ENCODE data around the gene LRIG1.

Gene LRIG1

DNA sequence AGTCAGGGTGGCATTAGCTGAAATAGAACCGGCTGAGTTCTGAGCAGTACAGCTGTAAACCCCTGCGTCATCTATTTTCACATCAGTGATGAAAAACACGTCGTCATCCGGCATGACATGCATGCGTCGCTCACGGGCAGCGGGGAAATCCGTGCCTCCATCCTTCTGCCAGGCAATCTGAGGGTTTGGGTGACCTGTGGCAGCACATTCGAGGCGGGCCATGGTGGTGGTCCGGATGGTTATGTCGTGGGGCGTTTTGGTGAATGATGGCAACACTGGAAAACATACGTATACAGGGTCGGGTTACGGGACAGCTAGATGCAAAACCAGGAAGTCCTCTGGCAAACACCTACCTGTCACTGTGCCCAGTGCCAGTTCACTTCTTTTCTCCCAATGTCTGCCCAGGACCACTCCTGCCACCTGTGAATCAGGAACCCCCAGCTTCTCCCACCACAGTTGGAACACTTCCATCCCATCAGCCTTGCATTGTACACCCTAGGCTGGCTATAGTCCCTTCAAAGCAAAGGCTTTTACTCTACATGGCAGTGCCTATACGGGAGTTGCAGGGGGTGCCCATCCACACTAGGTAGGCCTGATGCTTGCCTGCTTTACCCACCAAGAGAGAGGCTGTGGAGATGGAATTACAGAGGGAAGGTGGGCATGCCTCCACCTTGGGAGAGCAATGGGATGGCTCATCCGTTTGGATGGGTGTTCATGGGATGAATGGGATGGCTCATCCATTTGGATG, 116.7 kb downstream of the LRIG1 start:
- in situ Hi-C loops (cut with HindIII; ENCODE audit: low pct_ligation_motif_present, low pct_unique_long_range_greater_than_20kb, low sequenced_read_pairs): no loop called here
- no peak for DNase-seq

DNA sequence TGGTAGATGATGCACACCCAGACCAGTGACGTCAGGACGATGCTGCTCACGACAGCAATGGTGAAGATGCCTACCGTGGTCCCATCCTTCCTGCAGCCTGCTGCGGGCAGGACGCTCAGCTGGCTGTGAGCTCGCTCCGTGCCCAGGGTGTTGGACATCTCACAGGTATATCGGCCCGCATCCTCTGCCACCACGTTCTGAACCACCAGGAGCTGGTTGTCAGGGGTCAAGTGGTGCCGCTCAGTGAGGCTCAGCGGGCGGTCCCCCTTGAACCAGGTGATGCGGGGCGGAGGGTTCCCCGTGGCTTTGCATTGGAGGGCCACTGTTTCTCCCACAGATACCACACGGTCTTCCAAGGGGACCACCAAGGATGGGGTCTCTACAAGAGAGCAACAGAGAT, 117.8 kb downstream of the LRIG1 start:
- in situ Hi-C loops (cut with HindIII; ENCODE audit: low pct_ligation_motif_present, low pct_unique_long_range_greater_than_20kb, low sequenced_read_pairs): no loop called here
- DNase-seq: no peak

DNA sequence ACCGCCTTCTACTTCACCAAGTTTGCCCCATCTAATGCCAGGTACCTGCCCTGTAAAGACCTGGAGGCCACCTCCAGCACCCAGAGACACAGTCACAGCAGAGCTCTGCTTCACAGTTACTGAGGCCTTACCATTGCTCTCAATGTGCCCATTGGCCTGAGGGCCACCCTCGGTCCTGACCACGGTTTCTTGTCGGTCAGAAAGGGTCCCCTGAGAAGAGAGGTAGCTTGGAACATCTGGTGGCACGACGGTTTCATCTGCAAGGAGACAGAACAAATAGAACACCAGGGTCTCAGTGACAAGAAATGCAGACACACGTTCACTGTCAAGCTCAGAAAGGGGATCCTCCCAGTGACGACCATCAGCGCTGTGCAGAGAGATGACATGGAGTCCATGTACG, 118.7 kb downstream of the LRIG1 start:
- in situ Hi-C loops (cut with HindIII; ENCODE audit: low pct_ligation_motif_present, low pct_unique_long_range_greater_than_20kb, low sequenced_read_pairs): no loop called here
- DNase-seq: no peak

DNA sequence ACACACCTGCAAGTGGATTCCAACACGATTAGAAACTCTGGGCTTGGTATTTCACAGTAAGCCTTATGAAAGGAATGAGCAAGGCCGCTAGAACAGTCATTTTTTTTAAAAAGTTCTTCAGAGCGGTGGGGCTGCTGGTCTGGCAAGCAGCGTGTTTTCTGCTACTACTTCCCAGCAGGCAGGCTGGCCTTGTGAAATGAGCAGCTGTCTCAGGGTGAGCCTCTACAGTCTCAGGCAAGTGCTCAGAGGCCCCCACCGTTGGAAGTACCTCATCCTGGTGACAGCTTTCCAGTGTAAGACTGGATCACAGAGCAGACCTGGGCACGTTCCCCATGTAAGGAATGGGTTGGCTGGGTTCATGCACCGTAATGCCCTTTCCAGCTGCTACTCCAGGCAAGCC, 119.2 kb downstream of the LRIG1 start:
- DNase-seq: no peak
- in situ Hi-C loops (cut with HindIII; ENCODE audit: low pct_ligation_motif_present, low pct_unique_long_range_greater_than_20kb, low sequenced_read_pairs): no loop called here

GRCh38 chr3:66380200-66380932, 120.5 kb downstream of the LRIG1 start:
- no peak for DNase-seq
- in situ Hi-C loops (cut with HindIII; ENCODE audit: low pct_ligation_motif_present, low pct_unique_long_range_greater_than_20kb, low sequenced_read_pairs): no loop called here

DNA sequence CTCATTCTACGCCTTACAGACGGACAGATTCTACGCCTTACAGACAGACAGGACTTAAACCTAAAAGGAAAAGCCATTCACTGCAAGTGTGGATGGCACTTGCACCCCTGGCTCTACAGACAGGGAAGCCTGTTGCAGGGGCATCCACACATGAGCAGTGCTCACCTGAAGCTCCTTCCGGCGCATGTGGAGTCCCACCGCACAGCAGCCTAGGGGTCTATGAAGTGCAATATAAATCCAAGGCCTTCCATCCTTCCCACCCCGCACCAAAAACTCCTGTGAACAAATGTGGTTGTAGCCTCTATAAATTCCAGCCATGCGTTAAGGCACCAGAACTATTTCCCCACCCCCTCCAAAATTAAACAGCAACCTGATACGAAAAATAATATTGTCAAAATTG, 121.3 kb downstream of the LRIG1 start:
- in situ Hi-C loops (cut with HindIII; ENCODE audit: low pct_ligation_motif_present, low pct_unique_long_range_greater_than_20kb, low sequenced_read_pairs): no loop called here
- DNase-seq: no peak

- DNase-seq: peak; percentile 17
- in situ Hi-C loops (cut with HindIII; ENCODE audit: low pct_ligation_motif_present, low pct_unique_long_range_greater_than_20kb, low sequenced_read_pairs): no loop called here
Measured at GRCh38 chr3:66378256-66378655, 122.6 kb downstream of the LRIG1 start.

DNA sequence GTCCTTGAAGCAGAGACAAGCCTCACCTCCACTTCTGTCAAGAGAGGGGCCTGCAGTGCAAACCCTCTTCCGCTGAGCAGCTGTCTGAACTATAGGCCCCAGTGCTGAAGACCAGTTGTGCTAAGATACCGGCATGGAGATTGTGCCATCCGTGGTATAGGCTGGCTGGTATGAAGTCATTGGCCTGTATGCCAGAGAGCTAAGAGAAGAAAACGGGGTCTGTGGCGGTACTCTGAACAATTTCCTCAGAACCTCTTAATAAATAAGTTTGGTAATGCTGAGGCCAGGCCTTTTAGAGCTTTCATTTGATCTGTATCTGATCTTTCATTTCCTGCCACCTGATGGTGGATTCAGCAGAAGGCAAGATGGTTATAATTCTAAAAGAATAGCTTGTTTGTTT, 123.0 kb downstream of the LRIG1 start:
- in situ Hi-C loops (cut with HindIII; ENCODE audit: low pct_ligation_motif_present, low pct_unique_long_range_greater_than_20kb, low sequenced_read_pairs): no loop called here
- no peak for DNase-seq

GRCh38 chr3:66376568-66376967, 124.3 kb downstream of the LRIG1 start:
- in situ Hi-C loops (cut with HindIII; ENCODE audit: low pct_ligation_motif_present, low pct_unique_long_range_greater_than_20kb, low sequenced_read_pairs): no loop called here
- peak; percentile 53 for DNase-seq

DNA sequence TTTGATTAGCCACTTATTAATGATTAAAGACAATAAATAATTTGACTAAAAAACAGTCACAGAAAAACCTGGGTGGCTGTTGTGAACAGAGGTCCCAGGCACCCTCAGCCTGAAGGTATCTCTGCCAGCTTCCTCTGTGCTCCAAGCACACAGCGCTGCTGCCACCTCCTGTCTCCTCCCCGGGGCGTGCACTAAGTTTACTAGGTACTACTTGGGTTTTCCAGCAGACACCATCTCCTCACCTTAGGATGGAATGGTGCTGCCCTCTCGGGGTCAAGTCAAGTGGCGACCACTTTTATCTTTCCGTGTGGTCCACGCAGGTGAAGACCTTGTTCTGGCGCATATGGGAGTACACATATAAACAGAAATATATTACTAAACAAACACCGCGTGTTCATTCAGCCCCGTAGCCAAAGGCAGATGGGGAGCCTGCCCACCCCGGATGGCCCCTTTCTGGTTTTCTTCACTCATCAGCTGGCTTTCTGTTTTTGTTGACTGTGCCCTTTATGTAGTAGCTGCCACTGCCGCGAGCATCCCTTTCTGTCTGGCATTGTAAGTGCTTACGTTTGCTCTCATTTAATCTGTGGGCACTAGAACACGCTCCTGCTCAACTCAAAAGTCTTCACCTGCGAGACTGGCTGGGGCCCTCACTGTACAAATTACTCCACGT, 128.0 kb downstream of the LRIG1 start:
- in situ Hi-C loops (cut with HindIII; ENCODE audit: low pct_ligation_motif_present, low pct_unique_long_range_greater_than_20kb, low sequenced_read_pairs): no loop called here
- DNase-seq: peak; percentile 5

DNA sequence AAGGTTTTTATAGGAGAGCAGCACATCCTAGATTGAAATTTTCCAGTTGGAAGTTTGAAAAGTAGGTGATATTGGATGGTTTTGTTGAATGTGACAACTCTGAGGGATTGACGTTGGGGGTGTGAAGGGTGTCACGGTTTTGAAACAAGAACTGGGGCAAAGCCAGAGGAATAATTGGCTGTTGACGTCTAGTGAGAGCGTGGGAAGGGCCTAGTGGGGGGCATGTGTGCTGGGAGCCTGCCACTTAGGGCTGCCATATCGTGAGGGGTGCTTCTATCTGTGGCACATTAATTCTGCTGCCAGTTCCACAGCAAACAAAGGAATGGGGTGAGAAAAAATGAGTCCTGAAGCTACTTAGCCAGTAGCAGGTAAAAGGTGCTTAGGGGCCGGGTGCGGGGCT, 129.4 kb downstream of the LRIG1 start:
- in situ Hi-C loops (cut with HindIII; ENCODE audit: low pct_ligation_motif_present, low pct_unique_long_range_greater_than_20kb, low sequenced_read_pairs): no loop called here
- no peak for DNase-seq

DNA sequence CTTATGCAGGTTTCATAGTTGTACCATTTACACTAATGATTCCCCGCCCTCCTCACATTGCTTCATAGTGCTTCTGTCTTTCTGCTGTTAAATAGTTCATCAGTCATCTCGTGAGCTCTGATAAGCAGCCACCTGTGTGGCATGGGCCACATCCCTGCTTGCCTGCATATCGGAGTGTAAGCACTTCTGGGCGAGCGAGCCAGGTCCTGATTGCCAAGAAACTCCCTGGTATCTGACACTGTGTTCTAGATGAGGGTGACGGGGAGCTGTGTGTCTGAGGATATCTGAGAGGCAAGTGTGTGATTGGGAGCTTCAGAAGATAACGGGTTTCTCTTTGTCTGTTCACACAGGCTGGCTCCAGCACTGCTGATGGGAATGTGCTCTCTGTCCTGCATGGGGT, 130.6 kb downstream of the LRIG1 start:
- no peak for DNase-seq
- in situ Hi-C loops (cut with HindIII; ENCODE audit: low pct_ligation_motif_present, low pct_unique_long_range_greater_than_20kb, low sequenced_read_pairs): no loop called here

- no peak for DNase-seq
- in situ Hi-C loops (cut with HindIII; ENCODE audit: low pct_ligation_motif_present, low pct_unique_long_range_greater_than_20kb, low sequenced_read_pairs): no loop called here
Measured at GRCh38 chr3:66367979-66368378, 132.8 kb downstream of the LRIG1 start.

GRCh38 chr3:66366747-66367146, 134.1 kb downstream of the LRIG1 start:
- in situ Hi-C loops (cut with HindIII; ENCODE audit: low pct_ligation_motif_present, low pct_unique_long_range_greater_than_20kb, low sequenced_read_pairs): no loop called here
- no peak for DNase-seq

DNA sequence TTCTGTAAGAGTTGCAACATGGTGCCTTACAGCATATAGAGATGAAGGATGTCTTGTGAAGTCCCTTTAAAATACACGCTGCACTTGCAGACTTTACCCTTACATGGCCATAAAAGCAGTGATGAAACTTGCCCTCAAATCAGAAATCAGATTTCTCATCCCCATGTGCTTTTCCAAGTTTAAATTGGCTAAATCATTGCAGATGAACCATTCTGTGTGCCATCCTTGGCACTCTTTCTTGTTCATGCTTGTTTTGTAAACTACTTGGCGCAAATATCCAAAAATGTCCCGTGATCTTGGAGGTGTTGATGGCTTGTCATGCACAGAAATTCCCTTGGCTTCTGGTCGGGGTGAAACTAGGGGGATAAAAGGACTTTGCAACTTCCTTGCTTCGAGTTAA, 135.7 kb downstream of the LRIG1 start:
- in situ Hi-C loops (cut with HindIII; ENCODE audit: low pct_ligation_motif_present, low pct_unique_long_range_greater_than_20kb, low sequenced_read_pairs): no loop called here

GRCh38 chr3:66363148-66363547, 137.7 kb downstream of the LRIG1 start:
- no peak for DNase-seq
- in situ Hi-C loops (cut with HindIII; ENCODE audit: low pct_ligation_motif_present, low pct_unique_long_range_greater_than_20kb, low sequenced_read_pairs): no loop called here

More for the DNA sequence above, 135.7 kb downstream of the LRIG1 start:
- no peak for DNase-seq

DNA sequence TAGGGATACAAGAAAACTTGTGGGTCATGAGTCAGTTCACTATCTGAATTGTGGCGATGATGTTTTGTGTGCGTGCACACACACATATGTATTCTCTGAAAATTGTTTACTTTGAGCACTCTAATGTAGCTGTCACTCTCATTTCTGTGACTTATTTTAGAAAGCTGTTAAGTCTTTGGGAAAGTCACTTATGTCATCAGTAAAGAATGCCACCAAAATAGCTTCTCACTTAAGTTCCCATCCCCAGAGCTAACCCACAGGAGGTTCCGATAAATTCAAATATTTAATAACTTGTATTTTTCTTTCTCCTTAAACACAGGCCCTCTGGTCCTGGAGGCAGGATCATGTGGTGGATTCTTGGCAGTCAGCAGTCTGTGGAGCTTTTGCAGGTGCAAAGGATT, 138.3 kb downstream of the LRIG1 start:
- peak; percentile 22 for DNase-seq
- in situ Hi-C loops (cut with HindIII; ENCODE audit: low pct_ligation_motif_present, low pct_unique_long_range_greater_than_20kb, low sequenced_read_pairs): no loop called here

DNA sequence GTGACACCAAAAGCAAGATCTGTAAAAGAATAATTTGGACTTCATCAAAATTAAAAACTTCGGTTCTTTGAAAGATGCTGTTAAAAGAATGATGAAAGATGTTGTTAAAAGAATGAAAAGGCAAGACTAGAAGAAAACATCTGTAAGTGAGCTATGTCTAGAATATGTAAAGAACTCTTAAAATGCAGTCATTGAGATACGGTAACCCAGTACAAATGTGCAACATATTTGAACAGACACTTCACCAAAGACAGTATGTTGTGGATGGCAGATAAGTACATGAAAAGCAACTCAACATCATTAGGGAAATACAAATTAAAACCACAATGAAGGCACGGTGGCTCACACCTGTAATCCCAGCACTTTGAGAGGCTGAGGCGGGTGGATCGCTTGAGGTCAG, 139.5 kb downstream of the LRIG1 start:
- in situ Hi-C loops (cut with HindIII; ENCODE audit: low pct_ligation_motif_present, low pct_unique_long_range_greater_than_20kb, low sequenced_read_pairs): no loop called here
- no peak for DNase-seq

GRCh38 chr3:66355997-66356396, 144.8 kb downstream of the LRIG1 start:
- in situ Hi-C loops (cut with HindIII; ENCODE audit: low pct_ligation_motif_present, low pct_unique_long_range_greater_than_20kb, low sequenced_read_pairs): no loop called here
- no peak for DNase-seq

GRCh38 chr3:66355394-66355793, 145.4 kb downstream of the LRIG1 start:
- in situ Hi-C loops (cut with HindIII; ENCODE audit: low pct_ligation_motif_present, low pct_unique_long_range_greater_than_20kb, low sequenced_read_pairs): no loop called here

More at GRCh38 chr3:66355394-66355793, 145.4 kb downstream of the LRIG1 start:
- DNase-seq: no peak

Measured in ACHN (cell line).